Caco-2 (cell line): ENCODE data around the gene QRFP. TPM values are rescaled to one million over a fixed set of nuclear protein-coding genes. Genes with fewer than 3 reads are reported as not detected.

Experiments
- BruUV-seq: library from RNA; stranded (reverse); fragments of 400-500 nt; replicated peaks from 2 replicates; lab custom pipeline; 2021; lab: Mats Ljungman, UMichigan
- CTCF ChIA-PET: fragments of 300-600 bp; sonication (Branson Sonifier 250); formaldehyde crosslinking; loops from one replicate; lab custom pipeline; 2022; ENCODE audit warnings: antibody characterized with exemption; lab: Charles Lee
- POLR2A ChIA-PET: fragments of 300-600 bp; sonication (Branson Sonifier 250); formaldehyde crosslinking; loops from one replicate; lab custom pipeline; 2022; ENCODE audit warnings: antibody characterized with exemption; lab: Charles Lee
- DNase-seq, 2 experiments: peaks; one replicate each; pipeline versions ENCODE4 v3.0.0 to v3.0.0-alpha.2; 2020 to 2022
- H3K27me3 ChIP-seq: replicated peaks from 2 replicates; pipeline ENCODE4 v1.6.0; 2011; ENCODE audit warnings: low read length; ENCODE audit not compliant: control insufficient read depth, insufficient read depth
- H3K36me3 ChIP-seq: 2 replicates; pipeline ENCODE4 v1.5.1; 2011; ENCODE audit warnings: low read length; ENCODE audit not compliant: control insufficient read depth, insufficient read depth
- H3K4me1 ChIP-seq: fragments of 250-450 bp; sonication (Bioruptor Pico); 2 replicates; pipeline ENCODE4 v1.5.1; 2020; ENCODE audit warnings: mild to moderate bottlenecking
- H3K4me3 ChIP-seq: 2 replicates; pipeline ENCODE4 v1.5.1; 2011; ENCODE audit warnings: low read depth, mild to moderate bottlenecking, control low read depth, low read length
- H3K9me3 ChIP-seq: fragments of 250-450 bp; sonication (Bioruptor Pico); 2 replicates; pipeline ENCODE4 v1.5.1; 2020; ENCODE audit warnings: mild to moderate bottlenecking, moderate library complexity
- H3K27ac Mint-ChIP-seq: one replicate; pipeline ENCODE4 v1.8.0; 2022; ENCODE audit warnings: mixed read lengths; ENCODE audit not compliant: unreplicated experiment
- H3K27me3 Mint-ChIP-seq: one replicate; pipeline ENCODE4 v1.8.0; 2022; ENCODE audit warnings: mixed read lengths; ENCODE audit not compliant: insufficient read depth, unreplicated experiment
- H3K36me3 Mint-ChIP-seq: one replicate; pipeline ENCODE4 v1.8.0; 2022; ENCODE audit warnings: mild to moderate bottlenecking, mixed read lengths; ENCODE audit not compliant: insufficient read depth, unreplicated experiment
- H3K4me1 Mint-ChIP-seq: one replicate; pipeline ENCODE4 v1.8.0; 2022; ENCODE audit warnings: low read depth, mixed read lengths; ENCODE audit not compliant: unreplicated experiment
- H3K4me3 Mint-ChIP-seq: one replicate; pipeline ENCODE4 v1.8.0; 2022; ENCODE audit warnings: mild to moderate bottlenecking, moderate library complexity, mixed read lengths; ENCODE audit not compliant: unreplicated experiment
- H3K9me3 Mint-ChIP-seq: one replicate; pipeline ENCODE4 v1.8.0; 2022; ENCODE audit warnings: mixed read lengths; ENCODE audit not compliant: unreplicated experiment
- intact Hi-C: fragments of 100-400 bp; cut with micrococcal nuclease; formaldehyde crosslinking; loops from one replicate; pipeline ENCODE4 v1.10.0; 2022; ENCODE audit not compliant: unreplicated experiment
- total RNA-seq: library from RNA; stranded (reverse); gene quantifications from 2 replicates; pipeline ENCODE4 v1.2.3, GENCODE V29; 2022
- TF ChIP-seq, protein P1 (sequence below), 2 experiments: fragments of 200-600 bp in 1 of 2; IDR thresholded peaks; 1 replicate in 1 of 2; 2 replicates in 1 of 2; pipeline versions ENCODE4 v1.5.1 to v1.8.0; 2011 to 2022; ENCODE audit warnings: antibody characterized with exemption in 1 of 2, control low read depth in 1 of 2, inconsistent platforms in 1 of 2, low read depth in 1 of 2, low read length in 1 of 2, mild to moderate bottlenecking in 1 of 2, moderate library complexity in 1 of 2; ENCODE audit not compliant: insufficient read depth in 1 of 2, severe bottlenecking in 1 of 2, unreplicated experiment in 1 of 2

The QRFP gene
- total RNA-seq, 1 experiment from 2014 or later = not detected

DNA sequence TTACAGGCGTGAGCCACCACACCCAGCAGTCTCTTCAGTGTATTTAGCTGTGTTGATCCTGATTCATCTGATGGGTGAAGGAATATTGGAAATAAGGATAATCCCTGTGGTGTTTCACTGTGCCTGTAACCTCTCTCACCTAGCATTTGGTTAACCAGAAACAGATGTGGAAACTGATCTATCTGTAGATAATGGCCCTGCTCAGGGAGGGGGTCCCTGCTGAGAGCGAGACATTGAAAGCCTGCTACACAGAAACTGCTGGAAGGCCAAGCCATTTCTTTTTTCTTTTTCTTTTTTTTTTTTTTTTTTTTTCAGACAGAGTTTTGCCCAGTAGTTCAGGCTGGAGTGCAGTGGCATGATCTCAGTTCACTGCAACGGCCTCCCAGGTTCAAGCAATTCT lies 28.4 kb downstream of the QRFP start:
- Histone ChIP-seq H3K36me3 (peaks cover 8% of the 10 kb centered on the region), H3K4me1 (peaks cover 3% of the 10 kb centered on the region)
- H3K4me1 Mint-ChIP-seq = no peaks in the 10 kb centered on the region

DNA sequence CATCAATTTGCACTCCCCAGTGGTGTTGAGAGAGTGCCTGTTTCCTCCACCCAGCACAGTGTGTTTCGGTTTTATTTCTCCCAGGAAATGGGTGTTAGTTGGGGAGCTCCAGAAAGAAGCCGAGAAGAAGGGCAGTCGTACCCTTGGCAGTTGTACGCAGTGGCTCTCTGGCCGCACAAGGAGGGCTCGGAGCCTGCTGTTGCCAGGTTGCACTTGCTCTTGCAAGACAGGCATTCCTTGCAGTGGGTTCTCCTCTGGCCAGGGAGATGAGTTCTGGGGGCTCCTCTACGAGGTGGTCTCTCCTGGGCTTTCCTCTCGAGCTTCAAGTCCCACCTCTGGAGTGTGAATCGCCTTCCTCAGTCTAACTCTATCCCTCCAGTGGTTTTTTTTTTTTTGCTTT lies 29.1 kb downstream of the QRFP start:
- H3K36me3 ChIP-seq = peaks cover 8% of the 10 kb centered on the region
- peaks cover 6% of the 10 kb centered on the region for H3K4me1 ChIP-seq
- no peak for DNase-seq
- BruUV-seq = no TSS peak
- Mint-ChIP-seq H3K27ac (no peak overlapping the region), H3K27me3 (no peaks in the 10 kb centered on the region), H3K9me3 (no peaks in the 10 kb centered on the region), H3K36me3 (peaks cover 51% of the 10 kb centered on the region), H3K4me3 (no peak overlapping the region), H3K4me1 (no peaks in the 10 kb centered on the region)
- H3K4me3 ChIP-seq = no peak overlapping the region
- TF ChIP-seq, protein P1, sequence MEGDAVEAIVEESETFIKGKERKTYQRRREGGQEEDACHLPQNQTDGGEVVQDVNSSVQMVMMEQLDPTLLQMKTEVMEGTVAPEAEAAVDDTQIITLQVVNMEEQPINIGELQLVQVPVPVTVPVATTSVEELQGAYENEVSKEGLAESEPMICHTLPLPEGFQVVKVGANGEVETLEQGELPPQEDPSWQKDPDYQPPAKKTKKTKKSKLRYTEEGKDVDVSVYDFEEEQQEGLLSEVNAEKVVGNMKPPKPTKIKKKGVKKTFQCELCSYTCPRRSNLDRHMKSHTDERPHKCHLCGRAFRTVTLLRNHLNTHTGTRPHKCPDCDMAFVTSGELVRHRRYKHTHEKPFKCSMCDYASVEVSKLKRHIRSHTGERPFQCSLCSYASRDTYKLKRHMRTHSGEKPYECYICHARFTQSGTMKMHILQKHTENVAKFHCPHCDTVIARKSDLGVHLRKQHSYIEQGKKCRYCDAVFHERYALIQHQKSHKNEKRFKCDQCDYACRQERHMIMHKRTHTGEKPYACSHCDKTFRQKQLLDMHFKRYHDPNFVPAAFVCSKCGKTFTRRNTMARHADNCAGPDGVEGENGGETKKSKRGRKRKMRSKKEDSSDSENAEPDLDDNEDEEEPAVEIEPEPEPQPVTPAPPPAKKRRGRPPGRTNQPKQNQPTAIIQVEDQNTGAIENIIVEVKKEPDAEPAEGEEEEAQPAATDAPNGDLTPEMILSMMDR (IDR thresholded peaks at IDR 0.05; ENCODE audit: insufficient read depth in 1 of 2, low read depth in 1 of 2, low read length in 1 of 2, severe bottlenecking in 1 of 2, unreplicated experiment in 1 of 2) = no peak
- H3K9me3 ChIP-seq = no peaks in the 10 kb centered on the region
- no peaks in the 10 kb centered on the region for H3K27me3 ChIP-seq
- intact Hi-C loops = no loop called here
- POLR2A ChIA-PET = no interaction called here
- CTCF ChIA-PET = interaction anchor here (1.1 kb wide), 1 partner anchor 23 kb away, joined by 5 read pairs; no protein-coding TSS in a partner anchor

More for the DNA sequence above, 28.4 kb downstream of the QRFP start:
- DNase-seq = no peak
- intact Hi-C loops = no loop called here
- no peaks in the 10 kb centered on the region for H3K9me3 Mint-ChIP-seq
- no peaks in the 10 kb centered on the region for H3K27me3 Mint-ChIP-seq
- H3K27ac Mint-ChIP-seq = no peak overlapping the region
- CTCF ChIA-PET = no interaction called here
- Histone ChIP-seq H3K4me3 (no peak overlapping the region), H3K9me3 (no peaks in the 10 kb centered on the region), H3K27me3 (no peaks in the 10 kb centered on the region)
- BruUV-seq = no TSS peak
- H3K4me3 Mint-ChIP-seq = no peak overlapping the region
- POLR2A ChIA-PET = no interaction called here
- TF ChIP-seq, protein P1 (IDR thresholded peaks at IDR 0.05; ENCODE audit: insufficient read depth in 1 of 2, low read depth in 1 of 2, low read length in 1 of 2, severe bottlenecking in 1 of 2, unreplicated experiment in 1 of 2) = no peak
- H3K36me3 Mint-ChIP-seq = peaks cover 58% of the 10 kb centered on the region

DNA sequence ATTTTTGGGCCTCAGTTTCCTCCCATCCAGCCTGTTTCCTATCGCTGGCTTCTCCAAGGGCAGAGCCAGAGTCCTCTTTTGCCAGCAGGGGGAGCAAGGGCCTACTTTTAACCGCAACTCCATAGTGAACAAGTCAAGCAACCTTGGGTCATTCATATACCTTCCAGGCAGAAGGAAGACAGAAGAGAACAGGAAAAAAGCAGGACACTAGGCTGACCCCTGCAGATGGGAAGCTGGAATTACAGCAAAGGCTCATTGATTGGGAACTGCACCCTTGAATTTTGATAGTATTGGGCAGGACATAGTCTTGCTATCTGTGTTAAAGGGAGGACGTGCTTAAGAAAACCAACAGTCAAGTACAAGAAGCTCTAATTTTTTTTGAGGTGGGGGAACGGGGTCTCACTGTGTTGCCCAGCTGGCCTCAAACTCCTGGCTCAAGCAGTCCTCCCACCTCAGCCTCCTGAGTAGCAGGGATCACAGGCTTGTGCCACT lies 30.1 kb downstream of the QRFP start:
- CTCF ChIA-PET = interaction anchor here (0.5 to 1.8 kb wide), 28 partner anchors 9 to 396 kb away, joined by 3 to 27 read pairs (median 4); partner anchors contain the start of gene EXOSC2
- no peaks in the 10 kb centered on the region for H3K4me1 Mint-ChIP-seq
- H3K27me3 ChIP-seq = no peaks in the 10 kb centered on the region
- DNase-seq = peak; percentile 90
- intact Hi-C loops = loop anchor here (1.0 kb wide), 4 partner anchors 75 to 180 kb away; no protein-coding TSS in a partner anchor
- H3K27ac Mint-ChIP-seq = no peak overlapping the region
- H3K36me3 Mint-ChIP-seq = peaks cover 49% of the 10 kb centered on the region
- H3K4me3 ChIP-seq = no peak overlapping the region
- H3K9me3 ChIP-seq = no peaks in the 10 kb centered on the region
- TF ChIP-seq, protein P1 (IDR thresholded peaks at IDR 0.05; ENCODE audit: insufficient read depth in 1 of 2, low read depth in 1 of 2, low read length in 1 of 2, severe bottlenecking in 1 of 2, unreplicated experiment in 1 of 2) = peak; percentile 85 to 90
- no peak overlapping the region for H3K4me3 Mint-ChIP-seq
- no peaks in the 10 kb centered on the region for H3K27me3 Mint-ChIP-seq
- H3K36me3 ChIP-seq = peaks cover 8% of the 10 kb centered on the region
- no peaks in the 10 kb centered on the region for H3K9me3 Mint-ChIP-seq
- H3K4me1 ChIP-seq = peaks cover 6% of the 10 kb centered on the region
- no TSS peak for BruUV-seq
- POLR2A ChIA-PET = no interaction called here
